ENCODE data around the gene STK32B.
"Not testable (repeated sequence)": the region's sequence is repeated elsewhere in the genome, so short reads cannot be mapped to it uniquely, and the experiment has no call there.

STK32B gene

GRCh38 chr4:5213087-5213595, 161.9 kb downstream of the STK32B start:
- DNase-seq = no peak

DNA sequence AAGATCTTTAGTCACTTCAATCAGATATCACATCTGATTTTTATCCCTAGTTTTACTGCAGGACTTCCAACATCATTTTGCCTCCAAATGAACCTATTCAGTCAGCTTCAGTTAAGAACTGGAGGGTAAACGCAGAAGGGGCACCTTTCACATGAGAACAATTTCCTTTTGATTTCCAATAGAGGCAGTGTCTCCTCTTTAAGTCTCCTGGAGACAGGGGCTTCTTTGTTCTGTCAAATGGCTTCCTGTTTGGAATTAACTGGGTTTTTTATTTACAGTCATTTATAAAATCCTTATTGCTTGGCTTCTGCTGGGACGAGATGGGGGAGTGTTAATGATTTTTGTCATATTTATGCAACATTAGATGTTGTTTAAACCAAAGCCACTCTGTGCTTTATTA, 164.0 kb downstream of the STK32B start:
- no peak for DNase-seq

GRCh38 chr4:5217421-5217820, 166.1 kb downstream of the STK32B start:
- DNase-seq = no peak

- no peak for DNase-seq
Observed at GRCh38 chr4:5218376-5219069, 167.2 kb downstream of the STK32B start.

- no peak for DNase-seq
Observed at GRCh38 chr4:5220028-5220427, 168.7 kb downstream of the STK32B start.

DNA sequence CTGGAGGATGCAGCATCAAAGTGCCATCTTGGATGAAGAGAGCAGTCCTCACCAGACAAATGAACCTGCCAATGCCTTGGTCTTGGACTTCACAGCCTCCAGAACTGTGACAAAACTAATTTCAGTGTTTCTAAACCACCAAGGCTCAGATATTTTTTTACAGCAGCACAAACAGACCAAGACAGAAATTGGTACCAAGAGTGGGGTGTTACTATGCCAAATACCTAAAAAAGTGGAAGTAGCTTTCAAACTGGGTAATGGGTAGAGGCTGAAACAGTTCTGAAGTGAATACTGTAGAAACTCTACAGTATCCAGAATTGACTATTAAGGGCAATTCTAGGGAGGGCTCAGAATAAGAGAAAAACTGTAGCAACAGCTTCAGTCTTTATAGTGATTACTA, 170.8 kb downstream of the STK32B start:
- no peak for DNase-seq

DNA sequence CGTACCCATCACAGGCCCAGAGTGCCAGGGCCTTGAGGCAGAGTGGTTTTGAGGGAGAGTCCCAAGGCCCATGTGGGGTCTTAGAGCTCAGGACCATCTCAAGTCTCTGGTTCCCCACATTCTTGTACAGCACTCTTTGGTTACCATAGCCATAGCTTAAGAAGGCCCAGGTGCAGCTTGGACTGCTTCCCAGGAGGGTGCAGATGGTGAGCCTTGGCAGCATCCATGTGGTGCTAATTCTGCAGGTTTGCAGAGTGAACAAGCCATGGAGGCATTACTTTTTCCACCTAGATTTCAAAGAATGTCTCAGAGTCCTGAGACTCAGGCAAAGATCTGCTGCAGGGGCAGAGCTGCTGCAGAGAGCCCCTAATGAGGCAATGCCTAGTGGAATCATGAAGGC, 171.7 kb downstream of the STK32B start:
- no peak for DNase-seq

DNA sequence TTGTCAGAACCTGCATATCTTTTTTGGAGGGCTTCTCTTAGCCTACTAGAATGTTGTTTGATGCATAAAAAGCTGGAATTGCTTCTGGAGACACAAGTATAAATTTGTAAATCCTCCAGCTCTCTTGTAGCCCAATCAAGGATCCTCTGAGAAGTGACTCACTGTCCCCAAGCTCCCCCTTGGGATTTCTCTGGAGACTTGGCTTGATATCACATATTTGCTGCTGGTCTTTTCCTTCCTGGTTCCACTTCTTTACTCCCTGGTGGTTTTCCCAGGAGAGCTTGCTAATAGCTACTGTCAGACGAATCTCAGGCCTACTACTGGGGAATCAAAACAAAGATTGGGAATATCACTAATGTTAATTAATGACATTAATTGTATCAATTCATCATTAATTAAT, 173.1 kb downstream of the STK32B start:
- DNase-seq = no peak

DNA sequence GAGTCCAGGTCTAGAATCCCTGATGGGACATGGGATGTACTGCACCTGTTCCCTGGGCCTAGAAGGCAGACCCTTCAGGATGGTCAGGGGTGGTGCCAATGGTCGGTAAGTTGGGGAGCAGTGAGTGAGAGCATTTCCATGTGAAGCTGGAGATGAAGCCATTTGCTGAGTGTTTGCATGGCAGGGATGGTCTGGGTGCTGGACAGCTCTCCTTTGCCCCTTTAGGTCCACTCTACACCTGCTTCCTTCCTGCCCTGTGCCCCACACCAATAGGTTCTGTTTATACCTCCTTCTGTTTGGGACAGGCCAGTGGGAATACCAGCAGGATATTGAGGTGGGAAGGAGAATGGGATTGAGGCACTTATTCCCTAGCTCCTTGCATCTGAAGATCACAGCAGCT, 181.3 kb downstream of the STK32B start:
- no peak for DNase-seq

DNA sequence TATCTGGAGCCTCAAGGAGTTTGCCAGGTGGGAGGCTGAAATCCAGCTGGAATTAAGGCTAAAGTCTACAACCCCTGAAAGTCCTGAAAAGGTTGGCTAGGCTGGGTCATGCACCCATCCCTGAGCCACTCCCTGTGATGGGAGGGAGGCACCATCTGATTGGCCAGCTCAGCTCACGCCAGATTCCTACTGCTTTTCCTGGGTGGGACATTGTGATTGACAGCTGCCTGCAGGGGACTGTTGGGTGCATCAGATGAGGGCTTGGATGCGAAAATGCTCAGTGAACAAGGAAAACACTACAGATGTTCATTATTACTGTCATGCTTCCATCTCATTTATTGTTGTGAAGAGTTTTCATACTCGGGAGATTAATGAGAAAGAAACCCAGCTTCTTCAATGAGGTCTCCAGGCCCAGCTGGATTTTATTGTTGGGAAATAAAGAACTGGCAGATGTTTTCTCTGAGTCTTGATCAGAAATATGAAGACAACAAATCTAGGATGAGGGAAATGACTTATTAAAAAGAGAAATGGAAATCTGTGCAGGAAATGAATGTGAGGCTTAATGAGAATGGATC, 185.9 kb downstream of the STK32B start:
- DNase-seq = no peak

DNA sequence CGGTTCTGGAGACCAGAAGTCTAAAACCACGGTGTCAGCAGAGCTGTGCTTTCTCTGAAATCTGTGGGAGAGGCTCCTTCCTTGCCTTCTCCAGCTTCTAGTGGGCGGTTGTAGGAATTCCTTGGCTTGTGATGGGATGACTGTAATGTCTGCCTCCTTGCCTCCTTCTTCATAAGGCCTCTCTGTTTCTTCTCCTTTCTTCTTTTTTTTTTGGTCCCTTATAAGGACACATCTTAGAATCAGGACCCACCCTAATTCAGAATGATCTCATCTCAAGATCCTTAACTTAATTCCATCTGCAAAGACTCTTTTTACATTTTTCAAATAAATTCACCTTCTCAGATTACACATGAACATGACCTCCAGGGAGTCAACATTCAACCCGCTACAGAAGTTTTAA, 186.9 kb downstream of the STK32B start:
- no peak for DNase-seq

DNA sequence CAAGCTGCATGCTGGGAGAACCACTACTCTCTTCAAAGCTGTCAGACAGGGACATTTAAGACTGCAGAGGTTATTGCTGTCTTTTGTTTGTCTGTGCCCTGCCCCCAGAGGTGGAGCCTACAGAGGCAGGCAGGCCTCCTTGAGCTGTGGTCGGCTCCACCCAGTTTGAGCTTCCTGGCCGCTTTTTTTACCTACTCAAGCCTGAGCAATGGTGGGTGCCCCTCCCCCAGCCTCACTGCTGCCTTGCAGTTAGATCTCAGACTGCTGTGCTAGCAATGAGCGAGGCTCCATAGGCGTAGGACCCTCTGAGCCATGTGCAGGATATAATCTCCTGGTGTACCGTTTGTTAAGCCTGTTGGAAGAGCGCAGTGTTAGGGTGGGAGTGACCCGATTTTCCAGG, 195.8 kb downstream of the STK32B start:
- not testable (repeated sequence) for DNase-seq

DNA sequence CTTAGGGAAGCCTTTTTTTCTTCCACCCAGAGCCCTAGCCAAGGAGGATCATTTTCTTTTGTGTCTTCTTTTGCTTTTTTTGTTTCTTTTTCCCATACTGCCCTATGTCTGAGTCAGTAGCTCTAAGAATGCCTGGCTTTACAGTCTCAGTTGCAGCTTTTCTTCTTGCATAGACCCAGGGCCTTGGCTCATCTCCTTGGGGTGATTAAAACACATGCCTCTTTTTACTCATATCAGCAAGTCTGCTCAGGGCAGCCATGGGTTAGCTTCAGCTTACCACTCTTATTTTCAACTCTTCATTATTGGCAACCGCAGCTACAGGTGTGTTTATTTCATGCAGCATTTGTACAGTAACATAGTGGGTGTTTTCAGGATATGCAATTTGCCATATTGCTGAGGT, 196.5 kb downstream of the STK32B start:
- no peak for DNase-seq

DNA sequence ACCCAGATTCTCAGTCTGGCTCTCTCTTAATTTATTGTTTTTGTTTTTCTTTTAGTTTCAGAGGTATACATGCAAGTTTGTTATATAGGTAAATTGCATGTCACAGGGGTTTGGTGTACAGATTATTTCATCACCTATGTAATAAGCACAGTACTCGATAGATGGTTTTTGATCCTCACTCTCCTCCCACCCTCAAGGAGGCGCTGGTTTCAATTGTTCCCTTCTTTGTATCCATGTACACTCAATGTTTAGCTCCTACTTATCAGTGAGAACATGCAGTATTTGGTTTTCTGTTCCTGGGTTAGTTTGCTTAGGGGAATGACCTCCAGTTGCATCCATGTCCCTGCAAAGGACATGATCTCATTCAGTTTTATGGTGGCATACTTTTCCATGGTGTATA, 198.4 kb downstream of the STK32B start:
- no peak for DNase-seq

DNA sequence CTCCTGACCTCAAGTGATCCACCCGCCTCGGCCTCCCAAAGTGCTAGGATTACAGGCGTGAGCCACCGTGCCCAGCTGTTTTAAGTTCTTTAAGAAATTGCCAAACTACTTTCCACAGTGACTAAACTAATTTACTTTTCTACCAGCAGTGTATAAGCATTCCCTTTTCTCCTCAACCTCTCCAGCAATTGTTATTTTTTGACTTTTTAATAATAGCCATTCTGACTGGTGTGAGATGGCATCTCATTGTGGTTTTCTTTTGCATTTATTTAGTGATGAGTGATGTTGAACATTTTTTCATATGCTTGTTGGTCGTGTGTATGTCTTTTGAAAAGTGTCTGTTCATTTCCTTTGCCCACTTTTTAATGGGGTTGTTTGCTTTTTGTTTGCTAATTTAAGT, 199.3 kb downstream of the STK32B start:
- not testable (repeated sequence) for DNase-seq

DNA sequence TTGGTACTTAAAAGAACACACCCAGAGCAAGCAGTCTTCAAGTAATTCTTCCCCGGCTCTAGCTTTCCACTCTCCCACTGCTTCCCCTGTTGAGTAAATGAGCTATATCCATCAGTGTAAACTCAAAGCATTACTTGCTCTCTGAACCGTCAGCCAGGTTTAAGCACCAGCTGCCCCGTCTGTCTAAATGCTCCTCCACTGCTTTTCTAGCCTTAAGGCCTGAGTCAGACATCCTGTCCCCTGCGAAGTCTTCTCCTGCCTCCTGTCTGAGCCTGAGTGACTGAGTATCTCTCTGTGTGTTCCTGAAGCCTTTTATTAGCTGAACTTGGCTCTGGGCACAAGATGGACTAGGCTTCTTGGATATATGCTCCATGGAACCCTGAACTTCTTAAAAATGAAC, 205.1 kb downstream of the STK32B start:
- no peak for DNase-seq

DNA sequence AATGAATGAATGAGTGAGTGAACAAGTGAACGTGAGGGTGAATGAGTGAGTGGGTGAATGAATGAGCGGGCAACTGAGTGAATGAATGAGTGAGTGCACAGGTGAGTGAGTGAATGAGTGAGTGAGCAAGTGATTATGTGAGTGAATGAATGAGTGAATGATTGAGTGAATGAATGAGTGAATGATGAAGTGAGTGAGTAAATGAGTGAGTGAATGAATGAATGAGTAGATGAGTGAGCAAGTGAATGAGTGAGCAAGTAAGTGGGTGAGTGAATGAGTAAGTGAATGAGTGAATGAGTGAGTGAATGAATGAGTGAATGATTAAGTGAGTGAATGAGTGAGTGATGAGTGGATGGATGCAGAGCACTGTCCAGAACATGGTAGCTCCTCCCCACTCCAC, 205.8 kb downstream of the STK32B start:
- DNase-seq = no peak

DNA sequence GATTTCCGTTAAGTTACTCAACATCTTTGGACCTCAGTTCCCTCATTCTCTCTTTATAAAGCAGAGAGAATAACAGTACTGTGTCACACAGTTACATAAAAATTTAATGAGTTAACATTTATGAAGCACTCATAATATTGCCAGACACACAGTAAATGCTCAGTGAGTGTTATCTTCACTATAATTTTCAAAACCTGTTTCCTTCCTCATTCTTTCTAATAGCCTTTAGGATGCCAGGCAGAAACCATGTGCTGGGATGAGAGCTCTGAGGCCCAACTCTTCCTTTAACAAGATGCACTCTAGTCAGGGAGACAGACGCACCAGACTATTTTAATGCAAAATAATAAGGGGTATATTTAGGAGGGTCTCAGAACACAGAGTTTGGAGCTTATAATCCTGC, 208.2 kb downstream of the STK32B start:
- no peak for DNase-seq

DNA sequence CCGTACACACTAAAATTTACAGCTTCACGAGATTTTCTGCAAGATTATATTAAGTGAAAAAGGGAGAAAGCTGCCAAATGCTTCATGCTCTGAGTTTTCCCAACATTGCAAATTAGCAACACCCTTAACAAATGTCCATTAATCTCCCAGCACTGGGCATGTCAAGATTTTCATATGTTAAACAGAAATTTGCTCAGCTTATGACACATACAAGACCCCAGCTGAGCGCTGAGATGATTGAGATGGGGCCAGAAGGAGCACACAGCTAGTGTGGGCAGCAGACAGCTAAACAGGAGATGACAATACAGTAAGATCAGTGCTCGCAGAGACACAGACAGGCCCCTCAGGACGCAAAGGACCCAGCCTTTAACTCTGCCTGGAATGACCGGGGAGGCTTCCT, 208.8 kb downstream of the STK32B start:
- no peak for DNase-seq

- no peak for DNase-seq
Observed at GRCh38 chr4:5261866-5262265, 210.6 kb downstream of the STK32B start.

GRCh38 chr4:5266991-5267390, 215.7 kb downstream of the STK32B start:
- no peak for DNase-seq

- no peak for DNase-seq
Observed at GRCh38 chr4:5267408-5267807, 216.1 kb downstream of the STK32B start.

- DNase-seq = no peak
Observed at GRCh38 chr4:5276475-5277075, 225.3 kb downstream of the STK32B start.

- DNase-seq = no peak
Observed at GRCh38 chr4:5277079-5277478, 225.8 kb downstream of the STK32B start.

GRCh38 chr4:5278213-5278612, 226.9 kb downstream of the STK32B start:
- no peak for DNase-seq
